BE2C (cell line): ENCODE measurements around the gene AZIN2.
"Not testable (repeated sequence)": the region's sequence is repeated elsewhere in the genome, so short reads cannot be mapped to it uniquely, and the experiment has no call there.

Experiments
- DNase-seq: peaks from one replicate; pipeline ENCODE4 v3.0.0-alpha.2; 2020
- H3K27me3 ChIP-seq: fragments of 250-450 bp; sonication (Bioruptor Pico); 2 replicates; pipeline ENCODE4 v1.5.1; 2020; ENCODE audit warnings: mild to moderate bottlenecking
- H3K36me3 ChIP-seq: fragments of 250-450 bp; sonication (Bioruptor Pico); 2 replicates; pipeline ENCODE4 v1.5.1; 2020; ENCODE audit warnings: mild to moderate bottlenecking
- H3K4me1 ChIP-seq: fragments of 250-450 bp; sonication (Bioruptor Pico); 2 replicates; pipeline ENCODE4 v1.5.1; 2020
- H3K4me3 ChIP-seq: 2 replicates; pipeline ENCODE4 v1.5.1; 2011; ENCODE audit warnings: low read depth, low read length
- H3K9me3 ChIP-seq: fragments of 250-450 bp; sonication (Bioruptor Pico); 2 replicates; pipeline ENCODE4 v1.5.1; 2020
- CTCF ChIP-seq: IDR thresholded peaks from 2 replicates; pipeline ENCODE4 v1.5.1; 2012; ENCODE audit warnings: mild to moderate bottlenecking, low read depth, low read length

AZIN2 gene

GRCh38 chr1:33131191-33131590, 50.2 kb downstream of the AZIN2 start:
- H3K9me3 ChIP-seq, result no peaks in the 10 kb centered on the region
- no peak for DNase-seq
- H3K27me3 ChIP-seq, result no peaks in the 10 kb centered on the region
- H3K4me1 ChIP-seq, result no peaks in the 10 kb centered on the region
- no peak overlapping the region for H3K4me3 ChIP-seq
- TF ChIP-seq CTCF, result no peak
- H3K36me3 ChIP-seq, result no peaks in the 10 kb centered on the region

GRCh38 chr1:33132549-33132948, 51.6 kb downstream of the AZIN2 start:
- Histone ChIP-seq H3K4me1 (no peaks in the 10 kb centered on the region; the same call in 1 of the 2 replicates), H3K36me3 (no peaks in the 10 kb centered on the region), H3K9me3 (no peaks in the 10 kb centered on the region), H3K4me3 (no peak overlapping the region), H3K27me3 (no peaks in the 10 kb centered on the region)
- TF ChIP-seq CTCF, result no peak
- DNase-seq, result no peak

- no peak for TF ChIP-seq CTCF
- Histone ChIP-seq H3K27me3 (no peaks in the 10 kb centered on the region), H3K4me3 (no peak overlapping the region), H3K36me3 (no peaks in the 10 kb centered on the region), H3K9me3 (no peaks in the 10 kb centered on the region), H3K4me1 (no peaks in the 10 kb centered on the region; the same call in 1 of the 2 replicates)
- no peak for DNase-seq
Observed at GRCh38 chr1:33133478-33134105, 52.6 kb downstream of the AZIN2 start.

GRCh38 chr1:33136041-33136440, 55.1 kb downstream of the AZIN2 start:
- not testable (repeated sequence) for H3K36me3 ChIP-seq, DNase-seq, H3K9me3 ChIP-seq, H3K4me3 ChIP-seq, H3K4me1 ChIP-seq, H3K27me3 ChIP-seq

GRCh38 chr1:33137800-33138199, 56.8 kb downstream of the AZIN2 start:
- Histone ChIP-seq H3K4me3 (no peak overlapping the region), H3K4me1 (no peaks in the 10 kb centered on the region; the same call in 1 of the 2 replicates), H3K27me3 (no peaks in the 10 kb centered on the region), H3K36me3 (no peaks in the 10 kb centered on the region), H3K9me3 (no peaks in the 10 kb centered on the region)
- peak; percentile 52 for DNase-seq
- peak; percentile 50 for TF ChIP-seq CTCF

- no peak for DNase-seq
- Histone ChIP-seq H3K4me3 (no peak overlapping the region), H3K36me3 (no peaks in the 10 kb centered on the region), H3K27me3 (no peaks in the 10 kb centered on the region), H3K4me1 (no peaks in the 10 kb centered on the region; the same call in 1 of the 2 replicates), H3K9me3 (no peaks in the 10 kb centered on the region)
- TF ChIP-seq CTCF, result peak; percentile 36
Observed at GRCh38 chr1:33140153-33141149, 59.5 kb downstream of the AZIN2 start.
